ENCODE data around the gene PRTN3.
"Not testable (repeated sequence)": the region's sequence is repeated elsewhere in the genome, so short reads cannot be mapped to it uniquely, and the experiment has no call there.

Gene PRTN3

DNA sequence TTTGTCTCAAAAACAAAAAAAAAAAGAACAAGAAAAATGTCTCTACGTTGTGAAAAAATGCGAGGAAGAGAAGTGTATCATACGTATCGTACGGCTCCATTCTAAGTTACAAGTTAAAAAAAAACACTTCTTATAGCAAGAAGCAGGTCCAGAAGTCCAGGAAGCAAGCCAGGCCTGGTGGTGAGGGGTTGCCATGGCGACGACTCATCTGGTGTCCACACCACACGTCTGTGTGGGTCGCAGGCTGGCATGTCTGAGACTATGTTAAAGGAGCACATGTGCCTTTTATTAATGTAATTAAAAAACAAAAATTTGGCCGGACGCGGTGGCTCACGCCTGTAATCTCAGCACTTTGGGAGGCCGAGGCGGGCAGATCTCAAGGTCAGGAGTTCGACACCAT is 46.3 kb downstream of the PRTN3 start:
- no peak for TF ChIP-seq CTCF (IDR thresholded peaks at IDR 0.05; ENCODE audit: insufficient read depth, missing control alignments)
- no peak for FAIRE-seq
- no peak for DNase-seq (ENCODE audit: insufficient read length, low spot score)

DNA sequence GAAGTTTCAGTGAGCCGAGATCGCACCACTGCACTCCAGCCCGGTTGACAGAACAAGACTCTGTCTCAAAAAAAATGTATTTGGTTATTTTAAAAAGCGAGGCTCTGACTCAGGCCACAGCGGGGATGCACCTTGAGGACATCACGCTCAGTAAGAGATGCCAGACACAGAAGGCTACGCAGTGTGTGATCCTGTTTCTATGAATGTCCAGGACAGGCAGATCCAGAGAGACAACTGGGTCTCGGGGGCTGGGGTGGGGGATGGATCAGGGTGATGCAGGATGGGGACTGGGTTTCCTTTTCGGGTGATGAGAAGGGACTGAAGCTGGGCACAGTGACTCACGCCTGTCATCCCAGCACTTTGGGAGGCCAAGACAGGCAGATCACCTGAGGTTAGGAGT is 46.8 kb downstream of the PRTN3 start:
- FAIRE-seq = no peak
- no peak for TF ChIP-seq CTCF (IDR thresholded peaks at IDR 0.05; ENCODE audit: insufficient read depth, missing control alignments)
- no peak for DNase-seq (ENCODE audit: insufficient read length, low spot score)

GRCh38 chr19:888581-889385 is 48.0 kb downstream of the PRTN3 start:
- FAIRE-seq (no peak), DNase-seq (ENCODE audit: insufficient read length, low spot score) (no peak)
- TF ChIP-seq CTCF (IDR thresholded peaks at IDR 0.05; ENCODE audit: insufficient read depth, missing control alignments) = no peak

DNA sequence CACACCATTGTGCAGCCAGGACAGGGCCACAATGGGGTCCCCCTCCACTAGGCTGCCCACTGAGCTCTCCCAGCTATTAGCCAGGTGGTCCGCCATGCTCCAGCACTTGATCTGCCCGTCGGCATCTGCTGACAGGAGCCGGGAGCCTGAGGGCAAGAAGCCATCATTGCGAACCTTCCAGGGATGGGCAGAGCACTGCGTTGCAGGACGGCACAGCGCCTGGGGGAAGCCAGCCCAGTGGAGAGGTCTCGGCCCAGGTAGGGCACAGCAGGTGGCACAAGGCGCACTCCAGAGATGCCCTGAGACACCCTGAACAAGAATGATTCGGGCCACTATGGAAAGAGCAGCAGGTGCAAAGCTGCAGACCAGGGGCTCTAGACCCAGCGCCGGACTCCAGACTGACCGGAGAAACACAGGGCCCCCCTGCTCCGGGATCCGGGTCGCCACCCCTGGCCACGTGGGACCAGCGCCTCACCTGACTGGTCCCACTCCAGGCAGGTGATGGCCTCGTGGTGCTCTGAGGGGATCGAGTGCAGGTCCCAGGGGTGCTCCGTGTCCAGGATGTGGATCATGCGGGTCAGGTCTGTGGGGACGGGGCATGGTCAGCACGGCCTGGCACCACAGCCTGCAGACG is 49.0 kb downstream of the PRTN3 start:
- no peak for TF ChIP-seq CTCF (IDR thresholded peaks at IDR 0.05; ENCODE audit: insufficient read depth, missing control alignments)
- no peak for FAIRE-seq
- DNase-seq (ENCODE audit: insufficient read length, low spot score) = no peak

GRCh38 chr19:890831-891230 is 50.0 kb downstream of the PRTN3 start:
- no peak for DNase-seq (ENCODE audit: insufficient read length, low spot score)
- no peak for FAIRE-seq
- TF ChIP-seq CTCF (IDR thresholded peaks at IDR 0.05; ENCODE audit: insufficient read depth, missing control alignments) = no peak

DNA sequence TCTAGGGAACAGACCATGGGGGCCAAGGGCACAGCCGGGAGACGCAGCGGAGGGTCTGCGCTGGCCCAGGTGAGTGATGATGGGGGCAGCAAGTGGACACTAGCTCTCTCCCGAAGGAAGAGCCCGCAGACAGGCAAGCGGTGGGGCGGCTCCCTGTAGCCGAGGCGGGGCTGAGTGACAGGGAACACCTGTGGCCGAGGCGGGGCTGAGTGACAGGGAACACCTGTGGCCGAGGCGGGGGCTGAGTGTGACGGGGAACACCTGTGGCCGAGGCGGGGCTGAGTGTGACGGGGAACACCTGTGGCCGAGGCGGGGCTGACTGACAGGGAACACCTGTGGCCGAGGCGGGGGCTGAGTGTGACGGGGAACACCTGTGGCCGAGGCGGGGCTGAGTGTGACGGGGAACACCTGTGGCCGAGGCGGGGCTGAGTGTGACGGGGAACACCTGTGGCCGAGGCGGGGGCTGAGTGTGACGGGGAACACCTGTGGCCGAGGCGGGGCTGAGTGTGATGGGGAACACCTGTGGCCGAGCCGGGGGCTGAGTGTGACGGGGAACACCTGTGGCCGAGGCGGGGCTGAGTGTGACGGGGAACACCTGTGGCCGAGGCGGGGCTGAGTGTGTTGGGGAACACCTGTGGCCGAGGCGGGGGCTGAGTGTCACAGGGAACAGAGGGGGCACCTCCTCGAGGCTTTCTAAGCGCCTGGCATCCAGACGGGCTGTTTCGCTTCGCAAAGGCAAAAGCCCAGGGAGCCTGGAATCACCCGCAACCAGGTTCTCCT is 50.8 kb downstream of the PRTN3 start:
- DNase-seq (ENCODE audit: insufficient read length, low spot score); FAIRE-seq: not testable (repeated sequence)

- no peak for FAIRE-seq
- TF ChIP-seq CTCF (IDR thresholded peaks at IDR 0.05; ENCODE audit: insufficient read depth, missing control alignments) = no peak
- DNase-seq (ENCODE audit: insufficient read length, low spot score) = no peak
Observed at GRCh38 chr19:892243-892893, 51.6 kb downstream of the PRTN3 start.

All from D721Med (cell line).